Measurements from ENCODE around the gene IGFL1.

GRCh38 chr19:46205183-46205984 lies 24.2 kb upstream of the IGFL1 start:
- TF ChIP-seq POLR2A (IDR thresholded peaks at IDR 0.05; ENCODE audit: low read length) (no peak), TP53 (CRISPR knock-in tag; IDR thresholded peaks at IDR 0.05) (no peak)

Data from A549 (cell line).